ENCODE measurements around the gene GLT8D1.

- TF ChIP-seq EZH2 (IDR thresholded peaks at IDR 0.05) (no peak), CTCF (IDR thresholded peaks at IDR 0.05) (no peak)
Measured at GRCh38 chr3:52679199-52679538, 26.4 kb downstream of the GLT8D1 start.

Measured in neural progenitor cell (in vitro differentiated cells).